Smooth muscle cell (in vitro differentiated cells): ENCODE results near the gene TEKTIP1. TPM values are rescaled to one million over a fixed set of nuclear protein-coding genes. Genes with fewer than 3 reads are reported as not detected.
"Not testable (repeated sequence)": the region's sequence is repeated elsewhere in the genome, so short reads cannot be mapped to it uniquely, and the experiment has no call there.

Source experiments
- DNase-seq: peaks from one replicate; lab custom pipeline; 2025; ENCODE audit not compliant: unreplicated experiment; lab: John Stamatoyannopoulos, UW
- H2AFZ ChIP-seq: fragments of 200-600 bp; sonication (generic); 2 replicates; pipeline ENCODE4 v1.6.0; 2016; ENCODE audit warnings: antibody characterized with exemption, low read depth, mild to moderate bottlenecking
- H3F3A ChIP-seq: fragments of 200-600 bp; sonication (generic); 2 replicates; pipeline ENCODE4 v1.6.0; 2017; ENCODE audit warnings: antibody characterized with exemption, low read depth
- H3K27ac ChIP-seq: fragments of 200-600 bp; sonication (generic); 2 replicates; pipeline ENCODE4 v1.5.1; 2016; ENCODE audit warnings: low read depth, mild to moderate bottlenecking
- H3K27me3 ChIP-seq: fragments of 200-600 bp; sonication (generic); 2 replicates; pipeline ENCODE4 v1.6.1; 2016; ENCODE audit warnings: low read depth, mild to moderate bottlenecking
- H3K36me3 ChIP-seq: fragments of 200-600 bp; sonication (generic); 2 replicates; pipeline ENCODE4 v1.5.1; 2016; ENCODE audit warnings: low read depth
- H3K4me1 ChIP-seq: fragments of 200-600 bp; sonication (generic); 2 replicates; pipeline ENCODE4 v1.5.1; 2016; ENCODE audit warnings: low read depth
- H3K4me2 ChIP-seq: fragments of 200-600 bp; sonication (generic); 2 replicates; pipeline ENCODE4 v1.6.0; 2016; ENCODE audit warnings: mild to moderate bottlenecking
- H3K4me3 ChIP-seq: fragments of 200-600 bp; sonication (generic); 2 replicates; pipeline ENCODE4 v1.5.1; 2016; ENCODE audit warnings: mild to moderate bottlenecking
- H3K79me2 ChIP-seq: fragments of 200-600 bp; sonication (generic); 2 replicates; pipeline ENCODE4 v1.6.0; 2016; ENCODE audit warnings: low read depth, mild to moderate bottlenecking
- H3K9ac ChIP-seq: fragments of 200-600 bp; sonication (generic); 2 replicates; pipeline ENCODE4 v1.6.0; 2016; ENCODE audit warnings: low read depth
- H3K9me3 ChIP-seq: fragments of 200-600 bp; sonication (generic); replicated peaks from 2 replicates; pipeline ENCODE4 v1.5.1; 2016; ENCODE audit warnings: low read depth
- H4K20me1 ChIP-seq: fragments of 200-600 bp; sonication (generic); 2 replicates; pipeline ENCODE4 v1.6.0; 2016; ENCODE audit warnings: low read depth
- WGBS: methylation state at CpG from one replicate; pipeline ENCODE4 v1.1.7; 2016; ENCODE audit warnings: low lambda C conversion rate; 5-methylcytosine and 5-hydroxymethylcytosine counted together
- polyA plus RNA-seq: library from polyadenylated mRNA; unstranded; fragments of >200 nt; fragmentation: Nextera tagmentation; extraction: Ambion mirVana; gene quantifications from 2 replicates; pipeline ENCODE4 v1.2.1, GENCODE V29; 2016
- total RNA-seq: library from RNA; depleted of rRNA; stranded (reverse); fragments of >200 nt; gene quantifications from 2 replicates; pipeline ENCODE4 v1.2.3, GENCODE V29; 2014
- TF ChIP-seq, protein P1 (sequence below): fragments of 200-600 bp; sonication (generic); IDR thresholded peaks from 2 replicates; pipeline ENCODE4 v1.5.1; 2017; ENCODE audit warnings: borderline replicate concordance, mild to moderate bottlenecking, antibody characterized with exemption; ENCODE audit not compliant: insufficient read depth, poor library complexity, severe bottlenecking

Gene TEKTIP1
- total and polyA plus RNA-seq, 2 experiments from 2014 or later = 0.62 TPM; not detected in 1

DNA sequence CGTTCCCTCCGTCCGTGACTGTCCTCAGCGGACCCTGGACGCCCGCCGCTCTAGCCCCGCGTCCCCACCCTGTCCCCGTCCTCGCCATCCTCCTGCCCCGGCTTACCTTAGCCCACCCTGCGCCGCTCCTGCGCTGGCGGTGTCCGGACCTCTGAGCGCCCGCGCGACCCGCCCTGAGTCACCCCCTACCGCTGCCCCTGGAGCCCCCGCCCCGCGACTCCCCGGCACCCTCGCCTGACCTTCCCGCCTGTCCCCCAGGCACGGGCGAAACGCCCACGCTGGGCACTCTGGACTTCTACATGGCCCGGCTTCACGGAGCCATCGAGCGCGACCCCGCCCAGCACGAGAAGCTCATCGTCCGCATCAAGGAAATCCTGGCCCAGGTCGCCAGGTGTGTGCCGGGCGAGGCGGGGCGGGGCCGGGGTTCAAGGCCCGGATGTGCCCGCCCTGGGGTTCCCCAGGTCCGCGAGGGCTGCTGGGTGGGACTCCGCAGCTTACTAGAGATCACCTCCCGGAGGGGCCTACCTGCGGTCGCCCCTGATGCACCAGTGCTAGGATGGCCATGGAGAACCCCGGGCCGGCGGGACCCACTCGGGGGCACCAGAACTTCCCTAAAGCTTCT is 38.9 kb downstream of the TEKTIP1 start:
- Histone ChIP-seq H3K79me2 (no peaks in the 10 kb centered on the region), H3K27ac (no peak overlapping the region), H3K4me3 (peak overlapping the region; percentile 47), H3K4me1 (peaks cover 10% of the 10 kb centered on the region), H3K36me3 (no peaks in the 10 kb centered on the region), H2AFZ (no peak overlapping the region), H3K27me3 (no peaks in the 10 kb centered on the region), H3K9me3 (no peaks in the 10 kb centered on the region), H3K4me2 (peak overlapping the region; percentile 96), H3F3A (peaks cover 38% of the 10 kb centered on the region), H4K20me1 (peaks cover 45% of the 10 kb centered on the region), H3K9ac (no peak overlapping the region)
- TF ChIP-seq, protein P1, sequence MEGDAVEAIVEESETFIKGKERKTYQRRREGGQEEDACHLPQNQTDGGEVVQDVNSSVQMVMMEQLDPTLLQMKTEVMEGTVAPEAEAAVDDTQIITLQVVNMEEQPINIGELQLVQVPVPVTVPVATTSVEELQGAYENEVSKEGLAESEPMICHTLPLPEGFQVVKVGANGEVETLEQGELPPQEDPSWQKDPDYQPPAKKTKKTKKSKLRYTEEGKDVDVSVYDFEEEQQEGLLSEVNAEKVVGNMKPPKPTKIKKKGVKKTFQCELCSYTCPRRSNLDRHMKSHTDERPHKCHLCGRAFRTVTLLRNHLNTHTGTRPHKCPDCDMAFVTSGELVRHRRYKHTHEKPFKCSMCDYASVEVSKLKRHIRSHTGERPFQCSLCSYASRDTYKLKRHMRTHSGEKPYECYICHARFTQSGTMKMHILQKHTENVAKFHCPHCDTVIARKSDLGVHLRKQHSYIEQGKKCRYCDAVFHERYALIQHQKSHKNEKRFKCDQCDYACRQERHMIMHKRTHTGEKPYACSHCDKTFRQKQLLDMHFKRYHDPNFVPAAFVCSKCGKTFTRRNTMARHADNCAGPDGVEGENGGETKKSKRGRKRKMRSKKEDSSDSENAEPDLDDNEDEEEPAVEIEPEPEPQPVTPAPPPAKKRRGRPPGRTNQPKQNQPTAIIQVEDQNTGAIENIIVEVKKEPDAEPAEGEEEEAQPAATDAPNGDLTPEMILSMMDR = no peak
- no peak for DNase-seq
- 17% methylated on average over 41 of the region's 60 CpGs for WGBS

DNA sequence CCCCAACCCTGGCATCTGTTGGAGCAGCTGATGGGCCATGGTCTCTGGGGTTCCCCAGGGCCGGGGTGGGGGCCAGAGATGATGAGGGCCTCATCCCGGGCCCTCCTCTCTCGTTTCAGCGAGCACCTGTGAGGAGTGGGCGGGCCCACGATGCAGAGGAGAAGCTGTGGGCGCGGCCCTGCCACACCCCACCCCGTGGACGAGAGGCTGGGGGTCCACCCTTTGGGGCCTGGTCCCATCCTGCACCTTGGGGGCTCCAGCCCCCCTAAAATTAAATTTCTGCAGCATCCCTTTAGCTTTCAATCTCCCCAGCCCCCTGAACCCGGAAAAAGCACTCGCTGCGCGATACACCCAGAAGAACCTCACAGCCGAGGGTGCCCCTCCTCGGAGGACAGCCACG is 39.4 kb downstream of the TEKTIP1 start:
- Histone ChIP-seq H3K27me3 (no peaks in the 10 kb centered on the region), H3K4me3 (no peak overlapping the region), H3K9ac (no peak overlapping the region), H3K9me3 (no peaks in the 10 kb centered on the region), H3K79me2 (no peaks in the 10 kb centered on the region), H3K4me1 (peaks cover 10% of the 10 kb centered on the region), H3K27ac (no peak overlapping the region), H3K4me2 (no peak overlapping the region), H4K20me1 (peaks cover 44% of the 10 kb centered on the region), H3F3A (peaks cover 38% of the 10 kb centered on the region), H3K36me3 (no peaks in the 10 kb centered on the region), H2AFZ (no peak overlapping the region)
- no peak for DNase-seq
- TF ChIP-seq, protein P1 = no peak
- 78% methylated on average over 17 of the region's 17 CpGs for WGBS

DNA sequence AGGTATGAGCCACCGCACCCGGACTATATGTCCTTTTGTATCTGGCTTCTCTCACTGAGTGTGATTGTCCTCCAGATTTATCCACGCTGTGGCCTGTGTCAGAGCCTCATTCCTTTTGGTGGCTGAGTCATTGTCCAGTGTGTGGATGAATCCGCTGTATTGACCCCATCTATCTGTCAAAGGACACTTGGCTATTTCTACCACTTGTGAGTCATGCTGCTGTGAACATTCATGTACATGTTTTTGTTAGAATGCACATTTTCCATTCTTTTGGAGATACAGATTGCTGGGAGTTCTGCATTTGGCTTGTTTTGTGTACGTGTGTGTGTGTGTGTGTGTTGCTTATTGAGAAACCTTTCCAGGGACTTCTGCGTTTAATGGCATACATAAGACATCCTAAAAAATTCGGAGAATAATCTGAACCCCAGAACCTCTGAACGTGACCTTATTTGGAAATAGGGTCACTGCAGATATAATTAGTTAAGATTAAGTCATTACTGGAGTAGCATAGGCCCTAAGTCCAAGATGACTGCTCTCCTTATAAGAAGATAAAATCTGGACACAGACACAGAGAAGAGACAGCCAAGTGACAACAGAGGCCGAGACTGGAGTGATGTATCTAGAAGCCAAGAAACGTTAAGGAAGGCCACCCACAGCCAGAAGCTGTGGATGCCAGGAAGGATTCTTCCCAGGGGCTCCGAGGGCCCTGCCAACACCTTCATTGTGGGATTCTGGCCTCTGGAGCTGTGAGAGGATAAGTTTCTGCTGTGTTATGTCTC is 41.4 kb downstream of the TEKTIP1 start:
- no peak overlapping the region for H3K4me3 ChIP-seq
- H3F3A ChIP-seq = peaks cover 32% of the 10 kb centered on the region
- TF ChIP-seq, protein P1 = no peak
- peaks cover 9% of the 10 kb centered on the region for H3K27me3 ChIP-seq
- H3K4me1 ChIP-seq = peaks cover 10% of the 10 kb centered on the region
- no peaks in the 10 kb centered on the region for H3K79me2 ChIP-seq
- no peaks in the 10 kb centered on the region for H3K36me3 ChIP-seq
- no peak overlapping the region for H3K9ac ChIP-seq
- 23% methylated on average over 11 of the region's 11 CpGs for WGBS
- DNase-seq = no peak
- peak overlapping the region; percentile 62 for H3K4me2 ChIP-seq
- peaks cover 28% of the 10 kb centered on the region for H4K20me1 ChIP-seq
- no peak overlapping the region for H2AFZ ChIP-seq
- H3K27ac ChIP-seq = peak overlapping the region; percentile 84
- H3K9me3 ChIP-seq = no peaks in the 10 kb centered on the region

DNA sequence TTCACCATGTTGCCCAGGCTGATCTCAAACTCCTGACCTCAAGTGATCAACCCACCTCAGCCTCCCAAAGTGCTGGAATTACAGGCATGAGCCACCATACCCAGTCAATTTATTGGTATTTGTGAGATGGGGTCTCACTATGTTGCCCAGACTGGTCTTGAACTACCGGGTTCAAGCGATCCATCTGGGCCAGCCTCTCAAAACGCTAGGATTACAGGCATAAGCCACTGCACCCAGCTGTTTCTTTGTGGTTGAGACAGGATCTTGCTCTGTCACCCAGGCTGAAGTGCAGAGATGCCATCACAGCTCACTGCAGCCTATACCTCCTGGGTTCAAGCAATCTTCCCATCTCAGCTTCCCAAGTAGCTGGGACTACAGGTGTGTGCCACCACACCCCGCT is 42.8 kb downstream of the TEKTIP1 start:
- not testable (repeated sequence) for H3K36me3 ChIP-seq, H3K9ac ChIP-seq, H3K4me1 ChIP-seq, DNase-seq, H3K4me2 ChIP-seq, H2AFZ ChIP-seq, H3K4me3 ChIP-seq, H3K79me2 ChIP-seq, H3K27ac ChIP-seq, H3K9me3 ChIP-seq
- WGBS = 87% methylated on average over 4 of the region's 4 CpGs
- Histone ChIP-seq H3K27me3 (peaks cover 18% of the 10 kb centered on the region), H4K20me1 (peaks cover 16% of the 10 kb centered on the region), H3F3A (peaks cover 25% of the 10 kb centered on the region)

DNA sequence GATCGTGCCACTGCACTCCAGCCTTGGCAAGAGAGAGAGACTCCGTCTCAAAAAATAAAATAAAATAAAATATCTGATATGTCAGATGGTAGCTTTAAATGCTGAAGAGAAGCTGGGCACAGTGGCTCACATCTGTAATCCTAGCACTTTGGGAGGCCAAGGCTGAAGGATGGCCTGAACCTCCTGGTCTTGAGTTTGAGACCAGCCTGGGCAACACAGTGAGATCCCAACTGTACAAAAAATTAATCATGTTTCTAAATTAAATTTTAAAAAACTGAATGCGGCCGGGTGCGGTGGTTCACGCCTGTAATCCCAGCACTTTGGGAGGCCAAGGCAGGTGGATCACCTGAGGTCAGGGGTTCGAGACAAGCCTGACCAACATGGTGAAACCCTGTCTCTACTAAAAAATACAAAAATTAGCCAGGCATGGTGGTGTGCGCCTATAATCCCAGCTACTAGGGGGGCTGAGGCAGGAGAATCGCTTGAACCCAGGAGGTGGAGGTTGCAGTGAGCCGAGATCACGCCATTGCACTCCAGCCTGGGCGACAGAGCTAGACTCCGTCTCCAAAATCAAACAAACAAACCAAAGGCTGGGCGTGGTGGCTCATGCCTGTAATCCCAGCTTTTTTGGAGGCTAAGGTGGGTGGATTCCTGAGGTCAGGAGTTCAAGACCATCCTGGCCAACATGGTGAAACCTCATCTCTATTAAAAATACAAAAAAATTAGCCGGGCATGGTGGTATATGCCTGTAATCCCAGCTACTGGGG is 45.2 kb downstream of the TEKTIP1 start:
- not testable (repeated sequence) for DNase-seq, H3K4me2 ChIP-seq, H3K4me3 ChIP-seq, H3K36me3 ChIP-seq, H3K79me2 ChIP-seq, H3K4me1 ChIP-seq, H3K27ac ChIP-seq, H3K9ac ChIP-seq, H4K20me1 ChIP-seq, H3K9me3 ChIP-seq, H2AFZ ChIP-seq
- Histone ChIP-seq H3F3A (peaks cover 14% of the 10 kb centered on the region), H3K27me3 (peaks cover 18% of the 10 kb centered on the region)
- 92% methylated on average over 15 of the region's 15 CpGs for WGBS
